Ureter (tissue), 1 donor: ENCODE measurements around the gene S100PBP. TPM values are rescaled to one million over a fixed set of nuclear protein-coding genes. Genes with fewer than 3 reads are reported as not detected.

Source experiments
- DNase-seq: peaks from one replicate; pipeline ENCODE4 v3.0.0-alpha.2; 2020; ENCODE audit warnings: low spot score
- total RNA-seq: library from RNA; stranded (reverse); gene quantifications from one replicate; pipeline ENCODE4 v1.2.4, GENCODE V29; 2023
- donor health status: DM: yes; HTN: yes; CAD: no.

The S100PBP gene
- total RNA-seq, 1 donor from 2014 or later, result 41.0 TPM

DNA sequence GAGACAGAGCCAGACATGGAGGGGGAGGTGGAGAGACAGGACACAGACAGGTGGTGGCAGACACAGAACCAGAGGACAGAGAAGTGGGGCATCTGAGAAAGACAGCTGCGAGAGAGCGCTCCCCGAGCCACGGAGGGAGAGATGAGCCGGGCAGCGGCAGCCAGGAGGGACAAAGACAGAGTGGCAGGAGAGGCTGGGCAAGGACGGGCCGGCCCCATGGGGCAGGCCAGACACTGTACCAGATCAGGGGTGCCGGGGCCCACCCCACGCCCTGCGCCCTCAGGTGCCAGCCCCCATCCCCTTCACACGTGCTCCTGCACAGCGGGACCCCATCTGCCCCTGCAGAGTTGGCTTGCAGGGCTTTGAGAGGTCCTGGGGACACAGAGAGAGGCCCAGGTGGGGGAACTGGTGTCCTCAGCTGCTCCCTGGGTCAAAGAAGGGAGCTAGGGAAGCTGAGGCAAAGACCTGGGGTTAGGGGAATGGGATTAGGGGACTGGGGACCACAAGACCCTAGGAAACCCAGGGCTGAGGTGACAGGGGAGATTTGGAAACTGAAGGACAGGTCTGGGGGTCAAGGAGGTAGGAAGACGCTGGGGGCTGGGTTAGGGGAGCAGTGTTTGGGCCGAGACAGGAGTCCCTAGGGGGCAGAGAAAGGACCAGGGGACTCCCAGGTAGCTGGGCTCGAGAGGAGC lies 52.6 kb downstream of the S100PBP start:
- no peak for DNase-seq

- no peak for DNase-seq
Measured at GRCh38 chr1:32870615-32871363, 53.3 kb downstream of the S100PBP start, which contains the start of gene FNDC5. Gene FNDC5 (minus strand): TSS chr1:32870912.

- no peak for DNase-seq
Measured at GRCh38 chr1:32871364-32872191, 54.1 kb downstream of the S100PBP start.

DNA sequence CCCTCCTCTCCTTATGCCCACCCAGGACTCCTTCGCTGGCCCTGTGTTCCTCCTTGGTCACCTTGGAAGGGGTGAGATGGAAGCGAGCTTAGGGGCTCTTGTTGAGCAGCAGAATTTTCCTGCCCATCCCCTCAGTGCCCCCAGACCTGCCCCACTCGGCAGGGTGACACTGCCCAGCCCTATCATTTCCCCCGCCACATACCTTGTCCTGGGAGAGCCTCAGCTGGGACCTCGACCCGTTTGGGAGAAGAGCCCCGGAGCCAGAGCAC lies 54.7 kb downstream of the S100PBP start:
- no peak for DNase-seq

GRCh38 chr1:32873484-32873883 lies 56.0 kb downstream of the S100PBP start:
- no peak for DNase-seq

DNA sequence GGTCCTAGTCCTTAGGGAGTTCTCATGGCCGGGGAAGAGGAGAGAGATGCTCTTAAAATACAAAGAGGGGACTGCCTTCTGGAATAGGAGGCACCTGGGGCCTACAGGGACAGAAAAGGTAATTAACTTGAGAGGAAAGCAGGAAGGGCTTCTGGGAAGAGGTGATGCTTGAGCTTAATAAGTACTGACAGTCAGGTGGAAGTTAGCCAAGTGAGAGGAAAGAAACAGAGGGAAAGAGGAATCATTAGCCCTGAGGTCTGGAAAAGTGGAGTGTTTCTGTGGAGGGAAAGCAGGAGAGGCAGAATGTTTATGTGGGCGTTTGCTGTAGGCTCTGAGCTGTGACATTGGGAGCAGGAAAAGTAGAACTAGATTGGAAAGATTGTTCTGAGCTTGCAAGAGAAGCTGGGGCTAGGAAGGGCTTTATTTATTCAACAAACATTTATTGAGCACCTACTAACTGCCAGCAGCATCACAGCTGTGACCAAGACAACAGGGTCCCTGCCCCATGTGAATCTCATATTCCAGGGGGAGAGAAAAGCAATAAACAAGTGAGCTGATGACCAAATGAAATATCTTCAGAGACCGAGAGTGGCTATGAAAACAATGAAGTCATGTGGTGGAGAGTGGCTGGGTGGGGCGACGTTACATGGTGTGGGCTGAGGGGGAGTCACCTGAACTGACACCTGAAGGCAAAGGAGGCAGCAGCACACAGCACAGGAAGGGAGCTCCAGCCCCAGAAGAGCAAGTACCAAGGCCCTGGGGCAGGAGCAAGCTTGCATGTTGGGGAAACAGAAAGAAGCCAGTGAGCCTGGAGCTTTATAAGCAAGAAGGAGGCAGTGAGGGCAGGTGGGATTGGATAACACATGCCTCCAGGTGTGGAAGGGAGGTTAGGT lies 57.7 kb downstream of the S100PBP start:
- no peak for DNase-seq

DNA sequence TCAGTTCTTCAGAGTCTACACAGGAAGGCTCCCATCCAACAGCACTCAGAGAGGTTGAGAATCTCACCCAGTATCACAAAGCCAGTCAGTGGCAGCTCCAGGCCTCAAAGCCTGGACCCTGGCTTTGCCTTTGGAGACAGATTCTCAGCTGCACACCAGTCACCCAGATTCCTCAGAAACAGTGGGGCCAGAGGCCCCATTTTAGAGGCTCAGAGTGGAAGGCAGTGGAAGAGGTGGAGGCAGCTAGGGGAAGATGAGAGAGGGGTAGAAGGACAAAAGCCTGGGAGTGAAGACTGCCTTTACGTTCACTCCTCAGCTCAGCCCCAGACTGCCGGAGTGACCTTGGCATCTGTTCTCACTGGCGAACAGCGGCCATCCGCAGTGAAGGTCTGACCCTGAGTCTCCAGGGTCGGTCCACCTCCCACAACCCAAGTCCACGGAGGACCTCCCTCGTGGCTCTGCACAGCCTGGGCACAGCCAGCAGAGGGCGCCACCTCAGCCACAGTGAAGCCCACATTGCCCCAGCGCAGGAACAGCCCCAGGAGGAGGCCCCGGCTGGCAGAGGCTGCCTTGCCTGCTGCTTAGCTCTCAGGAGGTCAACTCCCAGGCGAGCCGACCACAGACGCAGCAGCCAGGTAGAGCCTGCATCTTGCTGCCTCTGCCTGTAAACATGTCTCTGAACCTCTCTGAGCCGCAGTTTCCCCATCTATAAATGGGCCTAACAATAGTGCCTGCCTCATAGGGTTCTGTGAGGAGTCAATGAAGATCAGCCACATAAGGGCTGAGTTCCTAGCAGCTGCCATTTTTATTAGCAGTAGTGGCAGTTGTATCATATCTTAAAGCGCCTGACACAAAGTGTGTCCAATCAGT lies 59.1 kb downstream of the S100PBP start:
- DNase-seq, result no peak

GRCh38 chr1:32877211-32878110 lies 60.0 kb downstream of the S100PBP start:
- no peak for DNase-seq

DNA sequence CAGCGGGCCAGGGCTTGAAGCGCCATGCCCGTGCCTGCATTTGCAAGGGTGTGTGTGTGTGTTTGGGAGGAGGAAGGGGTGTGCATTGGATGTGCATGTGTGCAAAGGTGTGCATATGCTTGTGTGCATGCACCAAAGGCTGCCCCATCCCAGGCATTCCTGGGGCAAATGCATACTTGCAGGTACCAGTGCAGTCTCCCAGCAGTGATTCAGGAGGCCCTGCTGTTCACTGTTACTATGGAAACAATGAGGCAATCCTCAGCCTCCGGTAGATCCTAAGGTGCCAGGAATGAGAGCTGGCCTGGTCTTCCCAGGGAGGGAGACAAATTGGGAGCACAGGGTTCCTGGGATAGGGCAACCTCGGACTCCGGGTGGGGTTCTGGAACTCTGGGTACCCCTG lies 60.7 kb downstream of the S100PBP start:
- DNase-seq, result no peak

DNA sequence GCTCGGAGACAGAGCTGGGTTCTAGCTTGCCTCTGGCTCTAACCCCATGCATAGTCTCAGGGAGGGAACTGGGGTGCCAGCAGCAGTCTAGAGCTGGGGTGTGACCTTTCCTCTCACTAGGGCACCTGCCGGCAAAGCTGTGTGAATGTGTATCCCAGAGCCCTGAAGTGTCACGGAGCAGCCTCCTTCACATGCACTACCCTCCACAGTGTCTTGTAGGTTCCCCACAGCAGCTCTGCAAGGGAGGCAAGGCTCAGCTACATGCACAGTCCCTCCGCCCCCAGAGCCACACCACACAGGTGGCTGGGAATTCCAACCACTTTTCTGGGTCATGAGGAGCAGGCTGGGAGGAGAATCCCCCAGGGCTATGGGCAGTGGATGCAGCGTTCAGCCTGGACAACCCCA lies 61.2 kb downstream of the S100PBP start:
- DNase-seq, result no peak

GRCh38 chr1:32881291-32881690 lies 63.8 kb downstream of the S100PBP start:
- DNase-seq, result no peak

DNA sequence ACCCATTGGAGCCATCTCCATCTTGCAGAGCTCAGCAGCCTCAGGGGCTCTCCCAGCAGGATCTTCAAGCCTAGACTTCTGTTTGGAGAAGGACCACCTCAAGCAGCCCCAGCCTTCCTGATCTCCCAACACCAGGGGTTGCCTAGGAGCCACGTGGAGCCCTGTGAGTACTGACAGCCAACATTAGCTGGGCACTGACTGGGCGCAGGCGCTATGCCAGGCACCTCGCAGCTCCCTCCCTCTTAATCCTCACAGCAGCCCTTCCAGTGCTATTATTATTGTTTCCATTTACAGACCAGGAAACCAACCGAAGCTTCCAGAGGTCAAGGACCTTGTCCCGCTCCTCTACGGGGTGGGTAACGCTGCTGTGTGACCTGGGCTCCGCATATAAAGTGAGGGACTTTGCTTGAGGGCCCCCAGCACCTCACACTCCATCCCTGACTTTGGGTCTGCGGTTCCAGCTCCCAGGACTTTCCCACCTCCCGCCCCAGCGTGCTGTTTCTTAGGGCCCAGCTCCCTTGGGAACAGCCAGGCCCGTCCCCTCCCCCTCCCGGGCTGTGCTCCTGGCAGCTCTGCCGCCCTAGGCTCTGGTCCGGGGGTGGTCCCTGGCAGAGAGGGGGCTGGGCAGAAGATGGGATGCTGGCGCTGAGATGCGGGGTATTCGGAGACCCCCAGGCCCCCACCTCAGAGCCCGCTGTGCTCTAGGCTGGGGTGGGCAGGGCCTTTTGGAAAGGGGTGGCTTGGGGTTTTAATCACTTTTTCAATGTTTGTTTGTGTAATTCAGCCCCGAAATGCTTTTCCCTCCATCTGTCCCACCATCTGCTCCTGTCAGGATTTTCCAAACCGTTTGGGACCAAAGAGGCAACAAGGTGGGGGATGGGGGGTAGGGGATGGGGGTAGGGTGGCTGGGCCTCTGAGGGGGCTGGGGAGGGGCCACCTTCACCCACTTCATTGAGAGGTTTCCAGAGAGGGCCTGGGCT lies 64.7 kb downstream of the S100PBP start:
- DNase-seq, result no peak

DNA sequence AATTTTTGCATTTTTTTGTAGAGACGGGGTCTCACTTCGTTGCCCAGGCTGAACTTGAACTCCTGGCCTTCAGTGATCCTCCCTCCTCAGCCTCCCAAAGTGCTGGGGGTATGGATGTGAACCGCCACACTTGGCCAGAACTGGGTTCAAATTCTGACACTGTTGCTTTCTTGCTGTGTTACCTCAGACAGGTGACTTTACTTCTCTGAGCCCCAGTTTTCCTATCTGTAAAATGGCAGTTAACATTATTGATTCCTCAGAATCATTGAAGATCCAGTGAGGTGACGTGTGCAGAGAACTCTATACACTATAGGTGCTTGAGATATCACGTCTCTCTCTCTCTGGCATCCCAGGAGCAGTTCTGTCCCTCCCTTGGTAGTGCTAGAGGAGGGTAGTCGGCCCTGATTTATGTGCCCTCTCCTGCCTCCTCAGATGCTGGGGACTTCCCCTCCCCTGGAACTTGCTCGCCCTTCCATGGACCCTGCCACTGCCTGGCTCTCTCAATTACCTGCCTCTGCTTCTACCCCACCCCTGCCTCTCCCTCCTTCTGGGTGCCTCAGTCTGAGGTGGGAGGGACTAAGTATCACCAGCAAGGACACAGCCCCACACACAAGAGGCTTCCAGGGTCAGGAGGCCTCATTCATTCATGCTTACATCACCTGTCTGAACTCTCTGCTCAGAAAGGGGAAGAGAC lies 66.0 kb downstream of the S100PBP start:
- DNase-seq, result no peak

GRCh38 chr1:32884032-32884372 lies 66.5 kb downstream of the S100PBP start:
- no peak for DNase-seq

DNA sequence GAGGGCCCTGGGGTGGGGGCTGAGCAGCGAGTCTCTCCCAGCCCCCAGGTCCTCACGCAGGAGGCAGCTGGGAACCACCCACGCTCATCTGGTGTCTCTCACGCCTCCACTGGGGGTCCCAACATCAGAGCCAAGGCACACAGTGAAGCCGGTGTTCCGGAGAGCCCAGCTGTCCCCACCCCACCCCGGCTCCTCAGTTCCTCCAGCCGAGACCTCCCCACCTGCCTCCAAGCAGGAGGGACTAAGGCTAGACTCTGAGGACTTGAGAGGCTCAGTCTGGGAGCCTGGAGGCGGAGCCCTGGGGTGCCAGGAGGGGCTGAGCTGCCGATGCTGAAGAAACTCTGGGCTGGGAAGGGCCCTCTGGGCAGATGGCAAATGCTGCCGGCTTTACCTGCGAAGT lies 67.3 kb downstream of the S100PBP start:
- DNase-seq, result no peak

GRCh38 chr1:32885676-32886003 lies 68.2 kb downstream of the S100PBP start:
- no peak for DNase-seq

DNA sequence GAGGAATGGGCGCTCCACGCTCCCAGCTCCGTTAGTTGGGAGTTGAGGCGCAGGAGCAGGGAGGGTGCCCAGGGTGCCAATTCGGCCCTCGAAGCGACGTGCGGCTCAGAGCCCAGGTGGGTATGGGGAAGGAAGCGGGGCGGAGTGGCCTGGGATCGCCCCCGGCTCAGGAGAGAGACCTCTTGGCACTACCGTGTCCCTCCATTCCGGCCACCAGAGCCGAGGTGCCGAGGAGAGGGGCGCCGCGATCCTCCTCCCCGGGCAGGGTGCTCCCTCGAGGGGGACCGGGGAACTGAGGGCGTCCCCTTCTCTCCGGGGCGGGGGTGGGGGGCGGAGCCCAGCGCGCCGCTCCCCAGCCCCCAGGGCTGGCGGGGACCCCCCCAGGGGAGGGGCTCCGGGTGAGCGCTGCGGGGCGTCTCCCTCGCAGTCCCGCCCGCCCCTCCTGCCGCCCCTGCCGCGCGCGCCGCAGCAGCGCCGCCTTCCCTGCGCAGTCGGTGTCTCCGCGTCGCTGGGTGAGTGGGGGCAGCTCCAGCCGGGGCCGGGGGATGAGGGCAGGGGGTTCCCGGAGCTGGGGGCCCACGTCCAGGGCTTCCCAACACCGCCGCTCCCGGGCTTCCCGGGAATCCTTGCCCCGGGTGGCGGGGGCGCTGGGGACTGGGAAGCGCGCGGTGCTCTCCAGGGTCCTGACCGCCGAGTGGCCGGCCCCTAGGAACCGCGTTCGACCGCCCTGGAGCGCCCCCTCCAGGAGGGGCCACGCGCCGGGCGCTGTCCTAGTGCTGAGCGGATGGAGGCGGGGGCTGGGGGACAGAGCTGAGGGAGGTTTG lies 68.8 kb downstream of the S100PBP start, which contains the start of gene HPCA:
Gene HPCA, plus strand, starts transcription at position 488 of the 824 bp plus-strand sequence. CDS start 2,408 bp downstream, outside the sequence.
- DNase-seq, result no peak
